GM20000 (cell line): ENCODE measurements around the gene PITHD1.
"Not testable (repeated sequence)": the region's sequence is repeated elsewhere in the genome, so short reads cannot be mapped to it uniquely, and the experiment has no call there.

ENCODE experiments used
- DNase-seq: peaks from one replicate; pipeline ENCODE4 v3.0.0; 2012; ENCODE audit warnings: low spot score
- CTCF ChIP-seq: IDR thresholded peaks from 2 replicates; pipeline ENCODE4 v1.5.1; 2012; ENCODE audit warnings: mild to moderate bottlenecking, control low read depth; ENCODE audit errors: extremely low read depth, missing control alignments

Gene PITHD1

GRCh38 chr1:23792151-23792945 lies 14.1 kb downstream of the PITHD1 start:
- DNase-seq = no peak
- no peak for TF ChIP-seq CTCF

- DNase-seq = no peak
- no peak for TF ChIP-seq CTCF
Observed at GRCh38 chr1:23793018-23793781, 15.0 kb downstream of the PITHD1 start.

- DNase-seq = no peak
- no peak for TF ChIP-seq CTCF
Observed at GRCh38 chr1:23793861-23794731, 15.9 kb downstream of the PITHD1 start.

GRCh38 chr1:23794732-23795182 lies 16.5 kb downstream of the PITHD1 start:
- not testable (repeated sequence) for DNase-seq

GRCh38 chr1:23795676-23796465 lies 17.7 kb downstream of the PITHD1 start:
- no peak for DNase-seq

GRCh38 chr1:23796466-23797271 lies 18.5 kb downstream of the PITHD1 start:
- TF ChIP-seq CTCF = no peak
- no peak for DNase-seq

More at GRCh38 chr1:23795676-23796465, 17.7 kb downstream of the PITHD1 start:
- TF ChIP-seq CTCF = no peak
